ENCODE data around the gene RP9.

DNA sequence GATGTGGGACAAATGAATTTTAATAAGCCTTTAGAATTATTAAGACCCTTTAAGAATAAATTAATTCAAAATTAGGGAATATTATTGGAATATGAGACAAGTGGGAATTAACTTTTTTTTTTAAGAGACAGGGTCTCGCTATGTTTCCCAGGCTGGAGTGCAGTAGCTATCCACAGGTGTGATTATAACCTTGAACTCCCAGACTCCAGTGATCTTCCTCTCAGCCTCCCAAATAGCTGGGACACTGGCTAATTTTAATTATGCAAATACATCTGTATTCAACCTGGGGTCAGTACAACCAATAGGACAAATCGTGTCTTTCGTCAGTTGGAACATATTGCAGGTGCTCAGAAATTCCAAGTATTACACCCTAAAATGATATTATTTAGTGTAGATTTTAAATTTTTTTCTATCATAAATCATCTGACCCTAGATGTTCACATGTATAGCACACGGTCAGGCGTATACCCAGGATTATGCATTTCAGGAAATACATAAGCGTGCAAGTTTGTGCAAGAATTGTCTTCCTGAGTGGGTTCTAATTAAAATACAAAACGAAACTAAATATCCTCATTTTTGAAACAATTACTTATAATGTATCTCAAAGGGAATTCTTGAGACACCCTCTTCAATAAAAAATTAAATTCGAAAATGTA, 47.8 kb downstream of the RP9 start:
- TF ChIP-seq, protein P1, sequence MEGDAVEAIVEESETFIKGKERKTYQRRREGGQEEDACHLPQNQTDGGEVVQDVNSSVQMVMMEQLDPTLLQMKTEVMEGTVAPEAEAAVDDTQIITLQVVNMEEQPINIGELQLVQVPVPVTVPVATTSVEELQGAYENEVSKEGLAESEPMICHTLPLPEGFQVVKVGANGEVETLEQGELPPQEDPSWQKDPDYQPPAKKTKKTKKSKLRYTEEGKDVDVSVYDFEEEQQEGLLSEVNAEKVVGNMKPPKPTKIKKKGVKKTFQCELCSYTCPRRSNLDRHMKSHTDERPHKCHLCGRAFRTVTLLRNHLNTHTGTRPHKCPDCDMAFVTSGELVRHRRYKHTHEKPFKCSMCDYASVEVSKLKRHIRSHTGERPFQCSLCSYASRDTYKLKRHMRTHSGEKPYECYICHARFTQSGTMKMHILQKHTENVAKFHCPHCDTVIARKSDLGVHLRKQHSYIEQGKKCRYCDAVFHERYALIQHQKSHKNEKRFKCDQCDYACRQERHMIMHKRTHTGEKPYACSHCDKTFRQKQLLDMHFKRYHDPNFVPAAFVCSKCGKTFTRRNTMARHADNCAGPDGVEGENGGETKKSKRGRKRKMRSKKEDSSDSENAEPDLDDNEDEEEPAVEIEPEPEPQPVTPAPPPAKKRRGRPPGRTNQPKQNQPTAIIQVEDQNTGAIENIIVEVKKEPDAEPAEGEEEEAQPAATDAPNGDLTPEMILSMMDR (IDR thresholded peaks at IDR 0.05): no peak
- no peak for TF ChIP-seq POLR2A (IDR thresholded peaks at IDR 0.05)
